Activated CD8-positive, alpha-beta memory T cell treated with anti-CD3 and anti-CD28 coated beads for 48 hours (primary cell): ENCODE results near the gene CADM1.

Experiments used
- DNase-seq, 3 experiments: peaks; one replicate each; pipeline ENCODE4 v3.0.0-alpha.2; 2020; ENCODE audit warnings: low read depth in 2 of 3, low spot score in 2 of 3

Gene CADM1

GRCh38 chr11:115324581-115325432, 179.4 kb downstream of the CADM1 start:
- no peak for DNase-seq

- no peak for DNase-seq
Measured at GRCh38 chr11:115322553-115323203, 181.5 kb downstream of the CADM1 start.

- no peak for DNase-seq
Measured at GRCh38 chr11:115321605-115322289, 182.5 kb downstream of the CADM1 start.

- no peak for DNase-seq
Measured at GRCh38 chr11:115317277-115318185, 186.7 kb downstream of the CADM1 start.

GRCh38 chr11:115316696-115317095, 187.5 kb downstream of the CADM1 start:
- no peak for DNase-seq

GRCh38 chr11:115314330-115314920, 189.8 kb downstream of the CADM1 start:
- DNase-seq: no peak

- DNase-seq: no peak
Measured at GRCh38 chr11:115313224-115313838, 190.9 kb downstream of the CADM1 start.

GRCh38 chr11:115311949-115312348, 192.3 kb downstream of the CADM1 start:
- no peak for DNase-seq

- DNase-seq: no peak
Measured at GRCh38 chr11:115306689-115307088, 197.5 kb downstream of the CADM1 start.

- no peak for DNase-seq
Measured at GRCh38 chr11:115304774-115305472, 199.3 kb downstream of the CADM1 start.

- DNase-seq: no peak
Measured at GRCh38 chr11:115303929-115304531, 200.2 kb downstream of the CADM1 start.

- DNase-seq: no peak
Measured at GRCh38 chr11:115302946-115303703, 201.1 kb downstream of the CADM1 start.

GRCh38 chr11:115300660-115301428, 203.4 kb downstream of the CADM1 start:
- no peak for DNase-seq

- DNase-seq: no peak
Measured at GRCh38 chr11:115298300-115299012, 205.8 kb downstream of the CADM1 start.

- no peak for DNase-seq
Measured at GRCh38 chr11:115297330-115297729, 206.9 kb downstream of the CADM1 start.

GRCh38 chr11:115291325-115291724, 212.9 kb downstream of the CADM1 start:
- DNase-seq: no peak

- no peak for DNase-seq
Measured at GRCh38 chr11:115290893-115291292, 213.3 kb downstream of the CADM1 start.
